Thyroid gland (tissue), 4 donors: Measurements from ENCODE around the gene CAMK1D. TPM values are rescaled to one million over a fixed set of nuclear protein-coding genes. Genes with fewer than 3 reads are reported as not detected.

Experiments
- DNase-seq, 2 donors: peaks; one replicate each; pipeline ENCODE4 v3.0.0-alpha.2; 2019
- H3K27ac ChIP-seq, 3 donors: fragments of 200-600 bp; sonication (generic); 1 replicate in 2 of 3; 2 replicates in 1 of 3; pipeline ENCODE4 v1.5.1; 2016 to 2019; ENCODE audit warnings: mild to moderate bottlenecking in 1 of 3, moderate library complexity in 1 of 3
- H3K27me3 ChIP-seq: fragments of 200-600 bp; sonication (generic); one replicate; pipeline ENCODE4 v1.5.1; 2019
- H3K36me3 ChIP-seq, 2 donors: fragments of 200-600 bp; sonication (generic); one replicate each; pipeline ENCODE4 v1.5.1; 2016 to 2019
- H3K4me1 ChIP-seq, 2 donors: fragments of 200-600 bp; sonication (generic); one replicate each; pipeline ENCODE4 v1.5.1; 2017 to 2019
- H3K4me3 ChIP-seq, 3 donors: fragments of 200-600 bp; sonication (generic); replicated peaks in 1 of 3; 1 replicate in 2 of 3; 2 replicates in 1 of 3; pipeline ENCODE4 v1.5.1; 2016; ENCODE audit warnings: mild to moderate bottlenecking in 1 of 3
- H3K9me3 ChIP-seq: fragments of 200-600 bp; sonication (generic); one replicate; pipeline ENCODE4 v1.5.1; 2017
- POLR2A ChIP-seq, 2 donors: fragments of 450-650 bp; IDR thresholded peaks; one replicate each; pipeline ENCODE4 v1.6.1; 2017; ENCODE audit warnings: antibody characterized with exemption in 2 of 2, mild to moderate bottlenecking in 2 of 2, moderate library complexity in 1 of 2
- WGBS, 2 donors: methylation state at CpG; one replicate each; pipeline ENCODE4 v1.1.5; 2017; 5-methylcytosine and 5-hydroxymethylcytosine counted together
- intact Hi-C: fragments of 100-400 bp; cut with DNase I; formaldehyde crosslinking; loops from one replicate; pipeline ENCODE4 v1.15.1; 2023
- total RNA-seq, 4 donors: library from RNA; depleted of rRNA; stranded (reverse); fragments of >200 nt; gene quantifications; one replicate each; pipeline ENCODE4 v1.2.3, GENCODE V29; 2016
- TF ChIP-seq, protein P1 (sequence below), 6 experiments: fragments of 200-600 bp in 3 of 6; fragments of 450-650 bp in 3 of 6; sonication (generic) in 3 of 6; IDR thresholded peaks; one replicate each; pipeline ENCODE4 v1.5.1; 2016 to 2019; ENCODE audit warnings: antibody characterized with exemption in 6 of 6, mild to moderate bottlenecking in 2 of 6, inconsistent platforms in 1 of 6, moderate library complexity in 1 of 6

CAMK1D gene
- total RNA-seq, 4 donors from 2014 or later = 12.2 to 29.6 (median 17.4) TPM

DNA sequence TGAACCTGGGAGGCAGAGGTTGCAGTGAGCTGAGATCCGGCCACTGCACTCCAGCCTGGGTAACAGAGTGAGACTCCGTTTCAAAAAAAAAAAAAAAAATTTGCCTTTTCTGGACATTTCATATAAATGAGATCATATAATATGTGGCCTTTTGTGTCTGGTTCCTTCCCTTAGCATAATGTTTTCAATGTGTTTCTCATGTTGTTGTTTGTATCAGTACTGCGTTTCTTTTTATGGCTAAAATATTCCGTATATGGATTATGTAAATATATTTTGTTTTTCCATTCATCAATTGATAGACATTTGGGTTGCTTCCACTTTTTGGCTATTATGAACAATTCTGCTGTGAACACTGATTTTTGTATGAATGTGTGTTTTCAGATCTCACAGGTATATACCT lies 394.6 kb downstream of the CAMK1D start:
- no peaks in the 10 kb centered on the region for H3K36me3 ChIP-seq
- H3K4me1 ChIP-seq = peaks cover 0 to 12% of the 10 kb centered on the region in 2 donors
- no peak overlapping the region for H3K27ac ChIP-seq
- 88 to 90% methylated on average over 4 of the region's 4 CpGs for WGBS, 2 donors
- no peak for DNase-seq
- intact Hi-C loops = no loop called here
- no peaks in the 10 kb centered on the region for H3K9me3 ChIP-seq
- no peak overlapping the region for H3K4me3 ChIP-seq
- TF ChIP-seq, protein P1, sequence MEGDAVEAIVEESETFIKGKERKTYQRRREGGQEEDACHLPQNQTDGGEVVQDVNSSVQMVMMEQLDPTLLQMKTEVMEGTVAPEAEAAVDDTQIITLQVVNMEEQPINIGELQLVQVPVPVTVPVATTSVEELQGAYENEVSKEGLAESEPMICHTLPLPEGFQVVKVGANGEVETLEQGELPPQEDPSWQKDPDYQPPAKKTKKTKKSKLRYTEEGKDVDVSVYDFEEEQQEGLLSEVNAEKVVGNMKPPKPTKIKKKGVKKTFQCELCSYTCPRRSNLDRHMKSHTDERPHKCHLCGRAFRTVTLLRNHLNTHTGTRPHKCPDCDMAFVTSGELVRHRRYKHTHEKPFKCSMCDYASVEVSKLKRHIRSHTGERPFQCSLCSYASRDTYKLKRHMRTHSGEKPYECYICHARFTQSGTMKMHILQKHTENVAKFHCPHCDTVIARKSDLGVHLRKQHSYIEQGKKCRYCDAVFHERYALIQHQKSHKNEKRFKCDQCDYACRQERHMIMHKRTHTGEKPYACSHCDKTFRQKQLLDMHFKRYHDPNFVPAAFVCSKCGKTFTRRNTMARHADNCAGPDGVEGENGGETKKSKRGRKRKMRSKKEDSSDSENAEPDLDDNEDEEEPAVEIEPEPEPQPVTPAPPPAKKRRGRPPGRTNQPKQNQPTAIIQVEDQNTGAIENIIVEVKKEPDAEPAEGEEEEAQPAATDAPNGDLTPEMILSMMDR (IDR thresholded peaks at IDR 0.05) = no peak
- no peak for TF ChIP-seq POLR2A (IDR thresholded peaks at IDR 0.05)
- H3K27me3 ChIP-seq = no peaks in the 10 kb centered on the region

DNA sequence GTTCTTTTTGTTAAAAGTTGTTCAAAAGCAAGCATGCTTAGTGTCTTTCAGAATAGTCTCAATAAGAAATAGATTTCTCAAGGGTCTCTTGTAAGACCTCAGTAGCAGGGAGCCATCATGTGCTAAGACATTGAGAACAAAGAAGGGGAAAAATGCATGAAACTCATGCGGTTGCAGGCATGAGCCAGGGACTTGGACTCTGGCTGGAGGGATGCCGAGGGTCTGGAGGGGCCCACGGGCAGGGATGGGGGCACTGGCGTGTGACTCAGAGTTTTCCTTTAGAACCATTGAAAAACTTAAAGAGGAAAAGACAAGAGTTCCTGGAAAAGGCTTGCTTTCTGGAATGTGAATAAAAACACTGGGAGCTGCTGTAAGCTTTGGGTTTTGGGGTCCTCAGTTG lies 398.8 kb downstream of the CAMK1D start:
- WGBS, 2 donors = 56 to 61% methylated on average over 4 of the region's 4 CpGs
- Histone ChIP-seq H3K4me1 (no peaks in the 10 kb centered on the region), H3K4me3 (no peak overlapping the region), H3K27me3 (no peaks in the 10 kb centered on the region), H3K9me3 (no peaks in the 10 kb centered on the region), H3K27ac (no peak overlapping the region), H3K36me3 (no peaks in the 10 kb centered on the region)
- no peak for DNase-seq
- TF ChIP-seq POLR2A (IDR thresholded peaks at IDR 0.05) = no peak
- intact Hi-C loops = no loop called here

DNA sequence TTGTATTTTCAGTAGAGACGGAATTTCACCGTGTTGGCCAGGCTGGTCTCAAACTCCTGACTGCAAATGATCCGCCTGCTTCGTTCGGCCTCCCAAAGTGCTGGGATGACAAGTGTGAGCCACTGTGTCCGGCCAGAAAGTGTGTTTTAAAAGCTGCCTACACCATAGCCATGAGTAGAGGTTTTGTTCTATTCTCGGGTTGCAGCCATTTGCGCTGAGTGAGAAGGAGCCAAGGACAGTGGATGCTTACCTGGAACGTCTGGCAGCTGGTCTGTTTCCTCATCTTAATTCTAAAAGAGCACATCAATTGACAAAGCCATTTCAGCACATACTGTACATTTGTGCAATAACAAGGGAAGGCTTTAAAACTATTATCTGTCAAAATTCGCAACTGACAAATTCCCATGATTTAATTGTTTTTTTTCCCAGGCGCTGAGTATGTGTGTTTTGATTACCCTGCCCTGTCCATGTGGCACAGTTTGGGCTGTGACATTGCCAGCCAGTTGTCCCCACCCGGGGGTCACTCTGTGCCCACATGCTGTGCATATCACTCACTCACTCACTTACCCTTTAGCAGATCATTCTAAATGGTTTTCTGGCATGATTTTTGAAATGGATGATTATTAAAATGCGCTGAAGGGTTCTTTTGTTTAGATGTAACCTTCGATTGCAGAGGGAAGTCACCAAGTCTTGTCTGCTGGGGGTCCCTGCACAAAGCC lies 400.6 kb downstream of the CAMK1D start:
- no peak for TF ChIP-seq POLR2A (IDR thresholded peaks at IDR 0.05)
- TF ChIP-seq, protein P1 (IDR thresholded peaks at IDR 0.05) = no peak
- intact Hi-C loops = no loop called here
- Histone ChIP-seq H3K4me1 (no peaks in the 10 kb centered on the region), H3K27ac (no peak overlapping the region), H3K4me3 (no peak overlapping the region), H3K27me3 (no peaks in the 10 kb centered on the region), H3K9me3 (no peaks in the 10 kb centered on the region), H3K36me3 (no peaks in the 10 kb centered on the region)
- no peak for DNase-seq
- WGBS, 2 donors = 92 to 95% methylated on average over 14 of the region's 14 CpGs

GRCh38 chr10:12750526-12751201 lies 401.3 kb downstream of the CAMK1D start:
- no peak overlapping the region for H3K27ac ChIP-seq
- no peak for DNase-seq
- WGBS, 2 donors = 91 to 97% methylated on average over 11 of the region's 11 CpGs
- H3K27me3 ChIP-seq = no peaks in the 10 kb centered on the region
- H3K36me3 ChIP-seq = no peaks in the 10 kb centered on the region
- no peak overlapping the region for H3K4me3 ChIP-seq
- TF ChIP-seq, protein P1 (IDR thresholded peaks at IDR 0.05) = no peak
- no peak for TF ChIP-seq POLR2A (IDR thresholded peaks at IDR 0.05)
- no peaks in the 10 kb centered on the region for H3K4me1 ChIP-seq
- H3K9me3 ChIP-seq = no peaks in the 10 kb centered on the region
- intact Hi-C loops = no loop called here

GRCh38 chr10:12755075-12755474 lies 405.7 kb downstream of the CAMK1D start:
- TF ChIP-seq, protein P1 (IDR thresholded peaks at IDR 0.05) = no peak
- no peak for TF ChIP-seq POLR2A (IDR thresholded peaks at IDR 0.05)
- Histone ChIP-seq H3K9me3 (no peaks in the 10 kb centered on the region), H3K4me1 (no peaks in the 10 kb centered on the region), H3K27ac (no peak overlapping the region), H3K36me3 (no peaks in the 10 kb centered on the region), H3K27me3 (no peaks in the 10 kb centered on the region), H3K4me3 (no peak overlapping the region)
- 94% methylated on average over 5 of the region's 5 CpGs for WGBS, 2 donors
- intact Hi-C loops = no loop called here
- no peak for DNase-seq
